ENCODE results near the gene HIKESHI.
A peak's percentile ranks its signal among the peaks of the same experiment; 100 is the strongest.

The HIKESHI gene, protein sequence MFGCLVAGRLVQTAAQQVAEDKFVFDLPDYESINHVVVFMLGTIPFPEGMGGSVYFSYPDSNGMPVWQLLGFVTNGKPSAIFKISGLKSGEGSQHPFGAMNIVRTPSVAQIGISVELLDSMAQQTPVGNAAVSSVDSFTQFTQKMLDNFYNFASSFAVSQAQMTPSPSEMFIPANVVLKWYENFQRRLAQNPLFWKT

DNA sequence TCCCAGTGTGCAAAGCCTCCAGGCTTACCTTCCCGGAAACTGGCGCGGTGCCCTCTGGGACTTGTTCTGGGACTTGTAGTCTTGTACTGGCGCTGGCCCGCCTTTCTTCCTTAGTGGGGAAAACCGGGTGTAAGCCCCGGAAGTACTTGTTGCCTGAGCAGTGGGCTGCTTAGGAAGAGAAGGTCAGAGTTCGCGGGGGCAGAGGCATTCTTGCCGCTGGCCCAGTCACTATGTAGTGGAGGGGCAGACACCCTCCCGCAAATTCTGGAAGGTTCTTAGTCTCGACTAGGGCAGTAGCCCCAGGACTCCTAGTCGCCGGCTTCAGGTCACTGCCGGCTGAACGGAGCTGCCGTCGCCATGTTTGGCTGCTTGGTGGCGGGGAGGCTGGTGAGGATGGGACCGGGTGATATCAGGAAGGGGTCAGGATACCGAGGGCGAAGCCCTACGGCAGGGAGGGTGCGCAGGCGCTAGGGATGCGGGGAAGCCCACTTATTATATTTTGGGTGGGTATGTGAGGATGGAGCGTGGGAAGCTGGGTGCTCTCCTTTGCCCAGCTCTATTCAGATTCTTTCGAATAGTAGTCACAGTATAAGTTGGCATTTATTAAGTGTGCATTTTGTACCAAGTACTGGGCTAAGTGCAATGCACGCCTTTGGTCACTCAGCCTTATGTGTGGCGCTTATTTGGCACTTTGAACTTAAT is at the start of gene HIKESHI:
HIKESHI (plus strand) TSS at position 149 of the 702 bp plus-strand sequence; CDS start at position 358, 209 bp downstream.
- no peak for TF ChIP-seq ZFX (IDR thresholded peaks at IDR 0.05)
- TF ChIP-seq, protein P1, sequence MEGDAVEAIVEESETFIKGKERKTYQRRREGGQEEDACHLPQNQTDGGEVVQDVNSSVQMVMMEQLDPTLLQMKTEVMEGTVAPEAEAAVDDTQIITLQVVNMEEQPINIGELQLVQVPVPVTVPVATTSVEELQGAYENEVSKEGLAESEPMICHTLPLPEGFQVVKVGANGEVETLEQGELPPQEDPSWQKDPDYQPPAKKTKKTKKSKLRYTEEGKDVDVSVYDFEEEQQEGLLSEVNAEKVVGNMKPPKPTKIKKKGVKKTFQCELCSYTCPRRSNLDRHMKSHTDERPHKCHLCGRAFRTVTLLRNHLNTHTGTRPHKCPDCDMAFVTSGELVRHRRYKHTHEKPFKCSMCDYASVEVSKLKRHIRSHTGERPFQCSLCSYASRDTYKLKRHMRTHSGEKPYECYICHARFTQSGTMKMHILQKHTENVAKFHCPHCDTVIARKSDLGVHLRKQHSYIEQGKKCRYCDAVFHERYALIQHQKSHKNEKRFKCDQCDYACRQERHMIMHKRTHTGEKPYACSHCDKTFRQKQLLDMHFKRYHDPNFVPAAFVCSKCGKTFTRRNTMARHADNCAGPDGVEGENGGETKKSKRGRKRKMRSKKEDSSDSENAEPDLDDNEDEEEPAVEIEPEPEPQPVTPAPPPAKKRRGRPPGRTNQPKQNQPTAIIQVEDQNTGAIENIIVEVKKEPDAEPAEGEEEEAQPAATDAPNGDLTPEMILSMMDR (conservative IDR thresholded peaks at IDR 0.05): no peak
- peak within 1 kb of the TSS; percentile 88 for H3K27ac ChIP-seq

GRCh38 chr11:86255896-86256295 is 46.1 kb upstream of the HIKESHI start:
- no peak for TF ChIP-seq ZFX (IDR thresholded peaks at IDR 0.05)
- TF ChIP-seq, protein P1 (conservative IDR thresholded peaks at IDR 0.05): no peak
- no peak overlapping the region for H3K27ac ChIP-seq

DNA sequence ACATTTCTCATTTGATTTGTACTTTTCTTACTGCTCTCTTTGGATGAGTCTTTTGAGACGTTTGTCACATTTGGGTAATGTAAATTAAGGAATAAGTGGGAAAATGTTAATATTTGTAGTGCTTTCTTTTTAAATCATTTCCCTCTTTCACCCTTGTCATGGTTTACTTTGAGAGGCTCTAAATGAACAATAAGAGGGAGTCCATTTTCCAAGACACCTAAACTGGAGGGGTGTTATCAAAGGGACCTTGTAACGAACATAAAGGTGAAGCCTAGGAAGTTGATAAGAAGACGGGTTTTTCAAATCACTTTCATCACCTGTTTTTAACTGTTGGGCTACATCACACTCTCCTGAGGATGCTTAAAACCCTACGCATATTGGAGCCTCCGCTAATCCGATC is 45.4 kb upstream of the HIKESHI start:
- H3K27ac ChIP-seq: no peak overlapping the region
- TF ChIP-seq, protein P1 (conservative IDR thresholded peaks at IDR 0.05): no peak
- TF ChIP-seq ZFX (IDR thresholded peaks at IDR 0.05): no peak

- no peak overlapping the region for H3K27ac ChIP-seq
- TF ChIP-seq, protein P1 (conservative IDR thresholded peaks at IDR 0.05): no peak
- no peak for TF ChIP-seq ZFX (IDR thresholded peaks at IDR 0.05)
These were observed 44.6 kb upstream of the HIKESHI start for GRCh38 chr11:86257446-86257845.

GRCh38 chr11:86259730-86260129 is 42.3 kb upstream of the HIKESHI start:
- TF ChIP-seq ZFX (IDR thresholded peaks at IDR 0.05): no peak
- TF ChIP-seq, protein P1 (conservative IDR thresholded peaks at IDR 0.05): no peak
- H3K27ac ChIP-seq: no peak overlapping the region

DNA sequence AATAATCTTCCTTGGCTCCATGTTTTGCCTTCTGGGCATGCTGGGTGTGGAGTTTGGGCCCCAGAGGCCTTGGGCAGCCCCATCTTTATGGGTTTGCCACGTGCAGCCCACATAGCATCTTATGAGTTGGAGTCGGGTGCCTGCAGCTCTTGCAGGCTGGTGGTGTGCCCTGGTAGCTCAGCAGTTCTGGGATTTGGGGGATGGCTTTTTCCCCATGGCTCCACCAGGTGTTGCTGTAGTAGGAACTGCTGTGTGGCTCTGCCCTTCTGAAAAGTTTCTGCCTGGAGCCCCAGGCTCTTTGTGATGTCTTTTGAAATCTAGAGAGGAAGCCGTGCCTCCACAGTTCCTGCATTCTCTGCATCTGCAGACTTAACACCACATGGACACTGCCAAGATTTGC is 40.7 kb upstream of the HIKESHI start:
- TF ChIP-seq, protein P1 (conservative IDR thresholded peaks at IDR 0.05): no peak
- no peak for TF ChIP-seq ZFX (IDR thresholded peaks at IDR 0.05)

GRCh38 chr11:86262387-86262786 is 39.7 kb upstream of the HIKESHI start:
- no peak for TF ChIP-seq ZFX (IDR thresholded peaks at IDR 0.05)
- TF ChIP-seq, protein P1 (conservative IDR thresholded peaks at IDR 0.05): no peak
- H3K27ac ChIP-seq: no peak overlapping the region

More for the DNA sequence above, 40.7 kb upstream of the HIKESHI start:
- H3K27ac ChIP-seq: no peak overlapping the region
